Muscle of back (tissue), 11 donors: ENCODE results near the gene RBKS. TPM values are rescaled to one million over a fixed set of nuclear protein-coding genes. Genes with fewer than 3 reads are reported as not detected.
A peak's percentile ranks its signal among the peaks of the same experiment; 100 is the strongest.

ENCODE experiments used
- DNase-seq, 3 donors: peaks; one replicate each; pipeline versions ENCODE4 v3.0.0 to v3.0.0-alpha.2; 2013
- polyA plus RNA-seq, 10 donors: library from polyadenylated mRNA; unstranded; fragments of 120-200 nt; gene quantifications; one replicate each; pipeline ENCODE4 v1.2.1, GENCODE V29; 2013; ENCODE audit not compliant: insufficient read length in 10 of 10

The RBKS gene
- polyA plus RNA-seq, 10 donors = 0.80 to 1.3 (median 0.96) TPM

- no peak for DNase-seq
These were observed 56.3 kb downstream of the RBKS start for GRCh38 chr2:27833931-27834330.

- peak in 1 of 3 donors; percentile 70 for DNase-seq
These were observed 57.8 kb downstream of the RBKS start for GRCh38 chr2:27832396-27832795.

GRCh38 chr2:27831279-27832050 is 58.7 kb downstream of the RBKS start:
- no peak for DNase-seq

- DNase-seq = no peak
These were observed 59.5 kb downstream of the RBKS start for GRCh38 chr2:27830656-27831055.

GRCh38 chr2:27829791-27830190 is 60.4 kb downstream of the RBKS start:
- no peak for DNase-seq

- DNase-seq = no peak
These were observed 61.9 kb downstream of the RBKS start for GRCh38 chr2:27828305-27828704.

GRCh38 chr2:27824401-27824800 is 65.8 kb downstream of the RBKS start:
- no peak for DNase-seq

GRCh38 chr2:27823569-27823968 is 66.6 kb downstream of the RBKS start:
- no peak for DNase-seq

- peak in 1 of 3 donors; percentile 15 for DNase-seq
These were observed 67.1 kb downstream of the RBKS start for GRCh38 chr2:27823135-27823534.

- DNase-seq = no peak
These were observed 68.1 kb downstream of the RBKS start for GRCh38 chr2:27822049-27822448.

- no peak for DNase-seq
These were observed 74.2 kb downstream of the RBKS start for GRCh38 chr2:27815860-27816438.

- DNase-seq = no peak
These were observed 75.4 kb downstream of the RBKS start for GRCh38 chr2:27814758-27815157.

GRCh38 chr2:27811768-27812167 is 78.4 kb downstream of the RBKS start:
- no peak for DNase-seq

GRCh38 chr2:27810455-27810854 is 79.7 kb downstream of the RBKS start:
- DNase-seq = no peak

- DNase-seq = peak in 1 of 3 donors; percentile 69
These were observed 80.4 kb downstream of the RBKS start for GRCh38 chr2:27809761-27810241.

GRCh38 chr2:27808984-27809383 is 81.2 kb downstream of the RBKS start:
- DNase-seq = no peak

GRCh38 chr2:27808418-27808817 is 81.8 kb downstream of the RBKS start:
- DNase-seq = no peak

- no peak for DNase-seq
These were observed 82.7 kb downstream of the RBKS start for GRCh38 chr2:27807476-27807875.

GRCh38 chr2:27806311-27807059 is 83.7 kb downstream of the RBKS start:
- DNase-seq = no peak

- no peak for DNase-seq
These were observed 85.0 kb downstream of the RBKS start for GRCh38 chr2:27805180-27805579.

GRCh38 chr2:27804146-27804545 is 86.0 kb downstream of the RBKS start:
- DNase-seq = no peak

GRCh38 chr2:27803046-27803445 is 87.1 kb downstream of the RBKS start:
- DNase-seq = no peak

- DNase-seq = no peak
These were observed 87.6 kb downstream of the RBKS start for GRCh38 chr2:27802547-27802946.
